Upper lobe of left lung (tissue), 6 donors: ENCODE data around the gene SETDB1. TPM values are rescaled to one million over a fixed set of nuclear protein-coding genes. Genes with fewer than 3 reads are reported as not detected.
"Not testable (repeated sequence)": the region's sequence is repeated elsewhere in the genome, so short reads cannot be mapped to it uniquely, and the experiment has no call there.

ENCODE experiments used
- ATAC-seq, 2 donors: fragments of 200-7000 bp; cut with Tn5 transposase; one replicate each; pipeline ENCODE4 v1.9.1; 2022; ENCODE audit warnings: mild to moderate bottlenecking in 2 of 2, moderate library complexity in 2 of 2; ENCODE audit not compliant: low FRiP score in 2 of 2
- DNase-seq, 2 donors: peaks; one replicate each; pipeline ENCODE4 v3.0.0-alpha.2; 2019 to 2020
- H3K27ac ChIP-seq, 4 donors: fragments of 200-600 bp; sonication (generic); one replicate each; pipeline ENCODE4 v1.5.1; 2016 to 2019
- H3K27me3 ChIP-seq, 4 donors: fragments of 200-600 bp; sonication (generic); one replicate each; pipeline ENCODE4 v1.5.1; 2017 to 2019
- H3K36me3 ChIP-seq, 4 donors: fragments of 200-600 bp; sonication (generic); one replicate each; pipeline ENCODE4 v1.5.1; 2016 to 2019
- H3K4me1 ChIP-seq, 4 donors: fragments of 200-600 bp; sonication (generic); one replicate each; pipeline ENCODE4 v1.5.1; 2018 to 2019
- H3K4me3 ChIP-seq, 4 donors: fragments of 200-600 bp; sonication (generic); one replicate each; pipeline ENCODE4 v1.5.1; 2017 to 2019; ENCODE audit warnings: mild to moderate bottlenecking in 2 of 4, moderate library complexity in 1 of 4
- H3K9me3 ChIP-seq, 4 donors: fragments of 200-600 bp; sonication (generic); one replicate each; pipeline ENCODE4 v1.5.1; 2018 to 2019
- CTCF ChIP-seq, 6 experiments: fragments of 450-650 bp in 4 of 6; fragments of 200-600 bp in 2 of 6; sonication (generic) in 2 of 6; IDR thresholded peaks; one replicate each; pipeline ENCODE4 v1.5.1; 2016 to 2019; ENCODE audit warnings: antibody characterized with exemption in 6 of 6
- EP300 ChIP-seq, 4 donors: sonication (generic); formaldehyde crosslinking; IDR thresholded peaks; one replicate each; pipeline ENCODE4 v1.5.1; 2017; ENCODE audit warnings: antibody characterized with exemption in 4 of 4, control low read depth in 2 of 4
- POLR2A ChIP-seq, 4 donors: fragments of 450-650 bp; IDR thresholded peaks; one replicate each; pipeline ENCODE4 v1.5.1; 2016 to 2017; ENCODE audit warnings: antibody characterized with exemption in 4 of 4, mild to moderate bottlenecking in 2 of 4
- POLR2AphosphoS5 ChIP-seq, 2 donors: sonication (generic); formaldehyde crosslinking; IDR thresholded peaks; one replicate each; pipeline ENCODE4 v1.5.1; 2017; ENCODE audit warnings: antibody characterized with exemption in 2 of 2
- WGBS, 2 donors: methylation state at CpG; one replicate each; pipeline ENCODE4 v1.1.5; 2017 to 2018; 5-methylcytosine and 5-hydroxymethylcytosine counted together
- total RNA-seq, 6 donors: library from RNA; depleted of rRNA in 4 of 6; stranded (reverse); fragments of >200 nt in 4 of 6; gene quantifications; one replicate each; pipeline versions ENCODE4 v1.1.0 to v1.2.1, GENCODE V29; 2016 to 2021
- donor health status: DM: no; HTN: no; CAD: no; lungs with moderate emphysema.
- donor health status: DM: no; HTN: yes; CAD: no; lungs with severe emphysema.

The SETDB1 gene
- 10 to 100 TPM; 26.8 to 88.0 (median 40.3) TPM for total RNA-seq

- WGBS, 2 donors, result 1 to 2% methylated on average over 39 of the region's 39 CpGs
- Histone ChIP-seq H3K9me3 (no peaks in the 10 kb centered on the region), H3K4me1 (peaks cover 10 to 22% (median 15%) of the 10 kb centered on the region in 4 donors), H3K27ac (peak within 1 kb of the TSS; percentile 87 to 94 (median 92)), H3K27me3 (no peaks in the 10 kb centered on the region), H3K36me3 (peaks cover 6 to 37% (median 30%) of the 10 kb centered on the region in 4 donors), H3K4me3 (peak within 1 kb of the TSS; percentile 44 to 86 (median 72))
- TF ChIP-seq CTCF (IDR thresholded peaks at IDR 0.05) (peak in 2 of 6 experiments; percentile 19 to 35), POLR2A (IDR thresholded peaks at IDR 0.05) (peak in 2 of 4 donors; percentile 48 to 56), POLR2AphosphoS5 (IDR thresholded peaks at IDR 0.05) (peak; percentile 66 to 89), EP300 (IDR thresholded peaks at IDR 0.05) (peak in 1 of 4 donors; percentile 49)
- peak; percentile 93 to 96 for DNase-seq
- peak; percentile 98 to 99 for ATAC-seq
These were observed at the start of gene SETDB1 for GRCh38 chr1:150926097-150926741. SETDB1 (plus strand) TSS chr1:150926363; CDS start chr1:150927715, 1,352 bp downstream.

- not testable (repeated sequence) for H3K36me3 ChIP-seq, DNase-seq, H3K27ac ChIP-seq, ATAC-seq, H3K4me3 ChIP-seq, H3K27me3 ChIP-seq, H3K9me3 ChIP-seq
- WGBS, 2 donors, result 83 to 85% methylated on average over 2 of the region's 2 CpGs
- H3K4me1 ChIP-seq, result peaks cover 7 to 24% (median 19%) of the 10 kb centered on the region in 4 donors
These were observed 47.2 kb upstream of the SETDB1 start for GRCh38 chr1:150878931-150879330.

- no peaks in the 10 kb centered on the region for H3K36me3 ChIP-seq
- peak in 1 of 2 donors; percentile 90 for ATAC-seq
- H3K4me3 ChIP-seq, result no peak overlapping the region
- H3K9me3 ChIP-seq, result no peaks in the 10 kb centered on the region
- H3K27me3 ChIP-seq, result no peaks in the 10 kb centered on the region
- H3K27ac ChIP-seq, result peak overlapping the region in 3 of 4 donors; percentile 35 to 52 (median 39)
- H3K4me1 ChIP-seq, result peaks cover 0 to 8% (median 4%) of the 10 kb centered on the region in 4 donors
- 43 to 55% methylated on average over 2 of the region's 2 CpGs for WGBS, 2 donors
- no peak for DNase-seq
- TF ChIP-seq POLR2A (IDR thresholded peaks at IDR 0.05), result no peak
- TF ChIP-seq EP300 (IDR thresholded peaks at IDR 0.05), result no peak
- no peak for TF ChIP-seq POLR2AphosphoS5 (IDR thresholded peaks at IDR 0.05)
- no peak for TF ChIP-seq CTCF (IDR thresholded peaks at IDR 0.05)
These were observed 44.7 kb upstream of the SETDB1 start for GRCh38 chr1:150881331-150882070.

GRCh38 chr1:150883121-150883520 lies 43.0 kb upstream of the SETDB1 start:
- H3K27me3 ChIP-seq, H3K4me3 ChIP-seq, H3K4me1 ChIP-seq, H3K27ac ChIP-seq, H3K9me3 ChIP-seq, H3K36me3 ChIP-seq, ATAC-seq, DNase-seq: not testable (repeated sequence)
- WGBS, 2 donors, result 85 to 90% methylated on average over 5 of the region's 5 CpGs

- H3K27ac ChIP-seq, result no peak within 1 kb of the TSS
- ATAC-seq, result no peak
- WGBS, 2 donors, result 37 to 43% methylated on average over 3 of the region's 3 CpGs
- H3K36me3 ChIP-seq, result no peaks in the 10 kb centered on the region
- no peaks in the 10 kb centered on the region for H3K27me3 ChIP-seq
- TF ChIP-seq CTCF (IDR thresholded peaks at IDR 0.05) (no peak), POLR2AphosphoS5 (IDR thresholded peaks at IDR 0.05) (no peak), POLR2A (IDR thresholded peaks at IDR 0.05) (no peak), EP300 (IDR thresholded peaks at IDR 0.05) (no peak)
- peaks cover 0 to under 1% (median 0%) of the 10 kb centered on the region in 4 donors for H3K4me1 ChIP-seq
- DNase-seq, result no peak
- no peaks in the 10 kb centered on the region for H3K9me3 ChIP-seq
- H3K4me3 ChIP-seq, result no peak within 1 kb of the TSS
These were observed 39.1 kb upstream of the SETDB1 start, which contains the start of gene CTXND2 for GRCh38 chr1:150887018-150887417. CTXND2 (plus strand) TSS chr1:150887136; CDS start chr1:150912315, 25,179 bp downstream.
